Measurements from ENCODE around the gene AQP11. TPM values are rescaled to one million over a fixed set of nuclear protein-coding genes. Genes with fewer than 3 reads are reported as not detected.

The AQP11 gene
- total RNA-seq, 1 donor from 2014 or later, result 0.61 TPM

- TF ChIP-seq CTCF (IDR thresholded peaks at IDR 0.05), result no peak
- no peak for ATAC-seq
- H3K36me3 ChIP-seq, result peaks cover 7% of the 10 kb centered on the region
- H3K27me3 ChIP-seq, result no peaks in the 10 kb centered on the region
- intact Hi-C loops (cut with DNase I), result no loop called here
- DNase-seq, result no peak
- H3K9me3 ChIP-seq, result no peaks in the 10 kb centered on the region
- no peaks in the 10 kb centered on the region for H3K4me1 ChIP-seq
- H3K4me3 ChIP-seq, result no peak overlapping the region
- H3K27ac ChIP-seq, result no peak overlapping the region
Observed at GRCh38 chr11:77602381-77603088, 12.8 kb downstream of the AQP11 start.

- TF ChIP-seq CTCF (IDR thresholded peaks at IDR 0.05), result no peak
- Histone ChIP-seq H3K4me1 (no peaks in the 10 kb centered on the region), H3K36me3 (peaks cover 7% of the 10 kb centered on the region), H3K27ac (no peak overlapping the region), H3K27me3 (no peaks in the 10 kb centered on the region), H3K4me3 (no peak overlapping the region), H3K9me3 (no peaks in the 10 kb centered on the region)
- ATAC-seq, result no peak
- intact Hi-C loops (cut with DNase I), result no loop called here
- no peak for DNase-seq
Observed at GRCh38 chr11:77604281-77604680, 14.5 kb downstream of the AQP11 start.

- Histone ChIP-seq H3K4me1 (no peaks in the 10 kb centered on the region), H3K36me3 (peaks cover 31% of the 10 kb centered on the region), H3K4me3 (no peak overlapping the region), H3K27me3 (no peaks in the 10 kb centered on the region), H3K9me3 (no peaks in the 10 kb centered on the region), H3K27ac (no peak overlapping the region)
- TF ChIP-seq CTCF (IDR thresholded peaks at IDR 0.05), result no peak
- DNase-seq (no peak), ATAC-seq (no peak)
- intact Hi-C loops (cut with DNase I), result no loop called here
Observed at GRCh38 chr11:77609234-77609633, 19.5 kb downstream of the AQP11 start.

GRCh38 chr11:77611921-77612320, 22.2 kb downstream of the AQP11 start:
- DNase-seq, result no peak
- no peak for TF ChIP-seq CTCF (IDR thresholded peaks at IDR 0.05)
- intact Hi-C loops (cut with DNase I), result no loop called here
- H3K27ac ChIP-seq, result no peak overlapping the region
- H3K36me3 ChIP-seq, result peaks cover 55% of the 10 kb centered on the region
- H3K4me3 ChIP-seq, result no peak overlapping the region
- H3K9me3 ChIP-seq, result no peaks in the 10 kb centered on the region
- no peaks in the 10 kb centered on the region for H3K4me1 ChIP-seq
- no peak for ATAC-seq
- no peaks in the 10 kb centered on the region for H3K27me3 ChIP-seq

GRCh38 chr11:77617892-77618291, 28.1 kb downstream of the AQP11 start:
- H3K4me1 ChIP-seq, result no peaks in the 10 kb centered on the region
- no peaks in the 10 kb centered on the region for H3K9me3 ChIP-seq
- intact Hi-C loops (cut with DNase I), result no loop called here
- no peak for TF ChIP-seq CTCF (IDR thresholded peaks at IDR 0.05)
- no peak for ATAC-seq
- no peaks in the 10 kb centered on the region for H3K27me3 ChIP-seq
- no peak for DNase-seq
- H3K4me3 ChIP-seq, result no peak overlapping the region
- peaks cover 82% of the 10 kb centered on the region for H3K36me3 ChIP-seq
- H3K27ac ChIP-seq, result no peak overlapping the region

All from upper lobe of right lung (tissue), 1 donor.